Body of pancreas (tissue), 4 donors: Measurements from ENCODE around the gene TTLL9.

ENCODE experiments used
- POLR2A ChIP-seq, 3 donors: fragments of 450-650 bp; IDR thresholded peaks; one replicate each; pipeline ENCODE4 v1.6.1; 2016; ENCODE audit warnings: antibody characterized with exemption in 3 of 3, mild to moderate bottlenecking in 2 of 3
- TF ChIP-seq, protein P1 (sequence below), 7 experiments: fragments of 450-650 bp in 4 of 7; fragments of 200-600 bp in 3 of 7; sonication (generic) in 3 of 7; IDR thresholded peaks; one replicate each; pipeline ENCODE4 v1.5.1; 2016 to 2019; ENCODE audit warnings: antibody characterized with exemption in 7 of 7

DNA sequence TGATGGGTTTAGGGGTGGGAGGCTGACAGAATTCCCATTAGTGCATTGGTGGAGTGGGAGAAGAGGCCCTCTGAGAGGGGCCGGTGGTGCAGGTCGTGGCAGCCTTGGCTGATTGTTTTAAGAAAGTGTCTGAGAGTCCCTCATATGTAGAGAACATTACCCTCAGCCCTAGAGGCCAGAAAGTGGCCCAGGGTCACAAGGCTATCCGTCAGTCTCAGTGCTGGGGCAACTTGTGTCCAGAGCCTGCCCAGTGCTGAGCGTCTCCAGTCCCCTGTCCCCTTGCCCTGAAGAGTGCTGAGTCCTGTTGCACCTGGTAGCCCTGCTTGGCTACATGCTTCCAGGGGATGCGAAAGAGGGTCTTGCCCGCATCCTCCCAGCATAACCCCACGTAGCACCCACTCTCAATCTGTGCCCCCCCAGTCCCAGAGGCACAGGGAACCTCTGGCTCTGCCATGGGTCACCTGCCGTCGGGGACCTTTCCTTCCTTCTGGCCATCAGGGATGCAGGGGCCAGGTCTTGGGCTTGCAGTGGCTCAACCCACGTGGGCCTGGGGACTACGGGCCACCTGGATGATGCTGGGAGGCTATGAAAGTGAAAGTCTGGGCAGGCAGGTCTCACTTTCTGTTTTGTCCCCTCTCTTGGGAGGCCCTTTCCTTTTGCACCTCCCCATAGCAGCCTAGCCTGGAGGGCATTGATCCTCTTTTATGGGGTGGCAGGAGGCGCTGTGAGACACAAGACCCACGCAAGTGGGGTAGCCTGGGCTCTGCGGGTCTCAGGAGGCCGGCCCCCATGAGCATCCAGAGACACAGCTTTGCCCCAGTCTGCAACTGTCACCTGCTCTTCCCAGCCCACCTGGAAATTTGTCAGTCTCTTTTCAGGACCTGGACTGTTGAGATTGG lies 12.3 kb upstream of the TTLL9 start:
- TF ChIP-seq, protein P1, sequence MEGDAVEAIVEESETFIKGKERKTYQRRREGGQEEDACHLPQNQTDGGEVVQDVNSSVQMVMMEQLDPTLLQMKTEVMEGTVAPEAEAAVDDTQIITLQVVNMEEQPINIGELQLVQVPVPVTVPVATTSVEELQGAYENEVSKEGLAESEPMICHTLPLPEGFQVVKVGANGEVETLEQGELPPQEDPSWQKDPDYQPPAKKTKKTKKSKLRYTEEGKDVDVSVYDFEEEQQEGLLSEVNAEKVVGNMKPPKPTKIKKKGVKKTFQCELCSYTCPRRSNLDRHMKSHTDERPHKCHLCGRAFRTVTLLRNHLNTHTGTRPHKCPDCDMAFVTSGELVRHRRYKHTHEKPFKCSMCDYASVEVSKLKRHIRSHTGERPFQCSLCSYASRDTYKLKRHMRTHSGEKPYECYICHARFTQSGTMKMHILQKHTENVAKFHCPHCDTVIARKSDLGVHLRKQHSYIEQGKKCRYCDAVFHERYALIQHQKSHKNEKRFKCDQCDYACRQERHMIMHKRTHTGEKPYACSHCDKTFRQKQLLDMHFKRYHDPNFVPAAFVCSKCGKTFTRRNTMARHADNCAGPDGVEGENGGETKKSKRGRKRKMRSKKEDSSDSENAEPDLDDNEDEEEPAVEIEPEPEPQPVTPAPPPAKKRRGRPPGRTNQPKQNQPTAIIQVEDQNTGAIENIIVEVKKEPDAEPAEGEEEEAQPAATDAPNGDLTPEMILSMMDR (IDR thresholded peaks at IDR 0.05), result no peak
- TF ChIP-seq POLR2A (IDR thresholded peaks at IDR 0.05), result no peak
